Measurements from ENCODE around the gene TNC. TPM values are rescaled to one million over a fixed set of nuclear protein-coding genes. Genes with fewer than 3 reads are reported as not detected.

Gene TNC
- total RNA-seq, 3 donors from 2014 or later (not counting 1 experiment from before 2014, with no cell fraction given) = not detected

DNA sequence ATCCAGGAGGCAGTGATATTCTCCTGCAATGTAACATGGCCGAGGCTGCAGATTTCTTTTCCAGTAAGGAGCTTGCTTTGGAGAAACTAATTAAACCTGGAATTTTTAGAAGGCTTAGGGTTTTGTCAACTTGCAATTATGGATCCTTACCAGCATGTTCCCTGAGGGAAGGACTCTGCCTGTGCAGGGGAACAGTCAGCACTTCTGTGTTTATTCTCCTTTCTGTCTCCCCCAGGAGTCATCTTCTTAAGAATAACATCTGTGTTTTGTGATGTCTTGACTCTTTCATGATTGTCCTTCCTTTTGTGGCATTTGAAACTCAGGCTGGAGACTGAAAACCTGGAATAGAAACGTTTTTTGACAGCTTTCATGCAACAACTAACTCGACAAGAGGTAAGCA is 107.1 kb downstream of the TNC start:
- H3K27me3 Mint-ChIP-seq (ENCODE audit: low read depth in 2 of 2) = peaks cover 6 to 12% of the 10 kb centered on the region in 2 donors
- no peaks in the 10 kb centered on the region for H3K4me1 Mint-ChIP-seq

DNA sequence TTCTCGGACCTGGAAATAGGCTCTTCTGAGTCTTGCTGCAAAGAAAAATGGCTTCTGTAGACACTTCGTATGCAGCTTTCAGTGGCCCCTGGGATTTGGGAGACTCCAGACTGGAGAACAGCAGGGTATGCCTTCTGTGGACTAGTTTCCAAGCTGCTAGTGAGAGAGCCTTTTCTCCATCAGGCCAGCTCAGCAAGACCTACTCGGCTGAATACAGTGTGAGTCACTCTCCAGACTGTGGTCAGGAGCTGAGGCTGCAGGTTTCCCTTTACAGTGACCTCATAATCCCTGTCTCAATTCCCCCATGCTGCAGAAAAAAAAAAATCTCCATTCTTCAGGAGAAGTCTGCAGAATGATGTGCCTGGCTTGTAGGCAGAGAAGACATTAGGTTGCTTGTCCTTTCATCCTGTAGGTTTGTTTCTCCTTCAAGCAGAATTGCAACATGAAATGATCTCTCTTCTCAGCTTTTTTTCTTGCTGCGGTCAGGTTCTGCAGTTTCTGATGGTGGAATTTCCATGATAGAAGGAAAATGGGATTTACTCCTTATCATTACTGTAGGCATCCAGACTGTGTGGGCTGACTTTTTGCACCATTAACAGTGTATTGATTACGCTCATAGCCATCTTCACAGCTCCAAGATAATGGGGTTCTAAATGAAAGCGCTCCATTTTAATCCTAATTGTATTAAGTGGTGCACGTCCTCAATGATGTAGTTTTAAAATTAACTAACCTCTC is 109.3 kb downstream of the TNC start:
- Mint-ChIP-seq H3K4me1 (no peaks in the 10 kb centered on the region), H3K4me3 (no peak overlapping the region), H3K36me3 (no peaks in the 10 kb centered on the region), H3K27ac (no peak overlapping the region), H3K27me3 (ENCODE audit: low read depth in 2 of 2) (peaks cover 6 to 7% of the 10 kb centered on the region in 2 donors), H3K9me3 (no peaks in the 10 kb centered on the region)
- TF ChIP-seq, protein P1, sequence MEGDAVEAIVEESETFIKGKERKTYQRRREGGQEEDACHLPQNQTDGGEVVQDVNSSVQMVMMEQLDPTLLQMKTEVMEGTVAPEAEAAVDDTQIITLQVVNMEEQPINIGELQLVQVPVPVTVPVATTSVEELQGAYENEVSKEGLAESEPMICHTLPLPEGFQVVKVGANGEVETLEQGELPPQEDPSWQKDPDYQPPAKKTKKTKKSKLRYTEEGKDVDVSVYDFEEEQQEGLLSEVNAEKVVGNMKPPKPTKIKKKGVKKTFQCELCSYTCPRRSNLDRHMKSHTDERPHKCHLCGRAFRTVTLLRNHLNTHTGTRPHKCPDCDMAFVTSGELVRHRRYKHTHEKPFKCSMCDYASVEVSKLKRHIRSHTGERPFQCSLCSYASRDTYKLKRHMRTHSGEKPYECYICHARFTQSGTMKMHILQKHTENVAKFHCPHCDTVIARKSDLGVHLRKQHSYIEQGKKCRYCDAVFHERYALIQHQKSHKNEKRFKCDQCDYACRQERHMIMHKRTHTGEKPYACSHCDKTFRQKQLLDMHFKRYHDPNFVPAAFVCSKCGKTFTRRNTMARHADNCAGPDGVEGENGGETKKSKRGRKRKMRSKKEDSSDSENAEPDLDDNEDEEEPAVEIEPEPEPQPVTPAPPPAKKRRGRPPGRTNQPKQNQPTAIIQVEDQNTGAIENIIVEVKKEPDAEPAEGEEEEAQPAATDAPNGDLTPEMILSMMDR (IDR thresholded peaks at IDR 0.05) = no peak
- Histone ChIP-seq H3K27me3 (ENCODE audit: control insufficient read depth, insufficient read depth, low read length) (no peaks in the 10 kb centered on the region), H3K4me3 (ENCODE audit: low read length) (no peak overlapping the region), H3K27ac (ENCODE audit: low read length) (no peak overlapping the region), H3K4me1 (ENCODE audit: control insufficient read depth, insufficient read depth, low read length) (peaks cover 3% of the 10 kb centered on the region), H3K9me3 (ENCODE audit: control insufficient read depth, insufficient read depth, low read length) (no peaks in the 10 kb centered on the region), H3K36me3 (ENCODE audit: control insufficient read depth, insufficient read depth, low read length) (no peaks in the 10 kb centered on the region)
- DNase-seq (no peak), ATAC-seq (no peak)
- intact Hi-C loops (cut with micrococcal nuclease) = no loop called here
- WGBS (ENCODE audit: insufficient coverage) = 88% methylated on average over 6 of the region's 7 CpGs

More for the DNA sequence above, 107.1 kb downstream of the TNC start:
- H3K4me1 ChIP-seq (ENCODE audit: control insufficient read depth, insufficient read depth, low read length) = peaks cover 3% of the 10 kb centered on the region
- H3K27ac ChIP-seq (ENCODE audit: low read length) = no peak overlapping the region
- no peaks in the 10 kb centered on the region for H3K9me3 ChIP-seq (ENCODE audit: control insufficient read depth, insufficient read depth, low read length)
- no peaks in the 10 kb centered on the region for H3K36me3 ChIP-seq (ENCODE audit: control insufficient read depth, insufficient read depth, low read length)
- TF ChIP-seq, protein P1 (IDR thresholded peaks at IDR 0.05) = no peak
- Mint-ChIP-seq H3K4me3 (no peak overlapping the region), H3K9me3 (no peaks in the 10 kb centered on the region), H3K36me3 (no peaks in the 10 kb centered on the region), H3K27ac (no peak overlapping the region)
- H3K4me3 ChIP-seq (ENCODE audit: low read length) = no peak overlapping the region
- 61% methylated on average over 3 of the region's 3 CpGs for WGBS (ENCODE audit: insufficient coverage)
- intact Hi-C loops (cut with micrococcal nuclease) = loop anchor here (5.0 kb wide), 2 partner anchors 104 to 349 kb away; no protein-coding TSS in a partner anchor
- ATAC-seq = no peak
- no peak for DNase-seq
- H3K27me3 ChIP-seq (ENCODE audit: control insufficient read depth, insufficient read depth, low read length) = no peaks in the 10 kb centered on the region

DNA sequence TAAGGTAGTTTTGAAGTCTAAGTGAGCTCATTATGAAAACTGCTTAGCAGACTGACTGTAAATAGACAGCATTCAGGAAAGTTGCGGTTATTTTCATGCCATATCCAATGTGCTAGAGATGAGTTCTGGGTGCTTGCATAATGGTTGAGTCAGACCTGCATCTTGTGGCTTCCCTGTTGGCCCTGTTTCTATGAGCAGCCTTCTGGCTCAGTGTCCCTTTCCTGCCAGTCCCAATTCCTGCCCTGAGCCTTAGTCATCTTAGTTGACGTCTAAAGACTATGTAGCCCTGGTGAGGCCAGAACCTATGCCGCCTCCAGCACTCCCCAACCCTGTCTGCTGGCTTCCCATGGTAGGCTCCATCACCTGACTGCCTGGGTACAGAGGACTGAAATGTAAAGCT is 111.3 kb downstream of the TNC start:
- Histone ChIP-seq H3K4me3 (ENCODE audit: low read length) (no peak overlapping the region), H3K9me3 (ENCODE audit: control insufficient read depth, insufficient read depth, low read length) (no peaks in the 10 kb centered on the region), H3K36me3 (ENCODE audit: control insufficient read depth, insufficient read depth, low read length) (no peaks in the 10 kb centered on the region), H3K4me1 (ENCODE audit: control insufficient read depth, insufficient read depth, low read length) (peaks cover 3% of the 10 kb centered on the region), H3K27me3 (ENCODE audit: control insufficient read depth, insufficient read depth, low read length) (no peaks in the 10 kb centered on the region), H3K27ac (ENCODE audit: low read length) (no peak overlapping the region)
- intact Hi-C loops (cut with micrococcal nuclease) = no loop called here
- ATAC-seq (no peak), DNase-seq (peak in 1 of 2 donors; percentile 16)
- 79% methylated on average over 3 of the region's 3 CpGs for WGBS (ENCODE audit: insufficient coverage)
- H3K9me3 Mint-ChIP-seq = no peaks in the 10 kb centered on the region
- H3K27ac Mint-ChIP-seq = no peak overlapping the region
- H3K36me3 Mint-ChIP-seq = no peaks in the 10 kb centered on the region
- no peak overlapping the region for H3K4me3 Mint-ChIP-seq
- TF ChIP-seq, protein P1 (IDR thresholded peaks at IDR 0.05) = no peak
- H3K4me1 Mint-ChIP-seq = no peaks in the 10 kb centered on the region
- peaks cover 3 to 7% of the 10 kb centered on the region in 2 donors for H3K27me3 Mint-ChIP-seq (ENCODE audit: low read depth in 2 of 2)

DNA sequence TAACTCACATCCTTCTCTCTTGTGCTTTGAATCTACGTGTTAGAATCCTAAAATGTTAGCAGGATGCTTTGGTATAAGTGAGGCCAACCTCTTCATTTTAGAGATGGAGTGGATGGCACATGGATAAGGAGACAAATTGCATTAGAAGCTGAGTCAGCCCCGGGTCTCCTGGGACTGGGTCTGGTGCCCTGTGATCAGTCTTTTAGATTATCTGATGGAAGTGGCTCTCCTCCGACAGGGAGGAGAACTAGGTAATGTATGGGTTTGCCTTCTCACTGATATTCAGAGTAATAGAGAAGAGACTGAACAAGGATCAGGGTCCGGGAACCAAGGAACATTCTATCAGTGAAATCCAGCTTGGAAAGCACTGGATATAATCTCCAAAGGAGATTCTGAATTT is 112.6 kb downstream of the TNC start:
- intact Hi-C loops (cut with micrococcal nuclease) = no loop called here
- H3K4me3 Mint-ChIP-seq = no peak overlapping the region
- H3K9me3 ChIP-seq (ENCODE audit: control insufficient read depth, insufficient read depth, low read length) = no peaks in the 10 kb centered on the region
- peaks cover 3 to 7% of the 10 kb centered on the region in 2 donors for H3K27me3 Mint-ChIP-seq (ENCODE audit: low read depth in 2 of 2)
- H3K36me3 ChIP-seq (ENCODE audit: control insufficient read depth, insufficient read depth, low read length) = no peaks in the 10 kb centered on the region
- H3K27ac Mint-ChIP-seq = no peak overlapping the region
- H3K4me1 ChIP-seq (ENCODE audit: control insufficient read depth, insufficient read depth, low read length) = peaks cover 3% of the 10 kb centered on the region
- H3K9me3 Mint-ChIP-seq = no peaks in the 10 kb centered on the region
- H3K4me3 ChIP-seq (ENCODE audit: low read length) = no peak overlapping the region
- DNase-seq (no peak), ATAC-seq (no peak)
- no peaks in the 10 kb centered on the region for H3K27me3 ChIP-seq (ENCODE audit: control insufficient read depth, insufficient read depth, low read length)
- TF ChIP-seq, protein P1 (IDR thresholded peaks at IDR 0.05) = no peak
- H3K36me3 Mint-ChIP-seq = no peaks in the 10 kb centered on the region
- H3K4me1 Mint-ChIP-seq = no peaks in the 10 kb centered on the region
- WGBS (ENCODE audit: insufficient coverage) = 95% methylated on average over 4 of the region's 4 CpGs
- no peak overlapping the region for H3K27ac ChIP-seq (ENCODE audit: low read length)
